Endothelial cell of umbilical vein (primary cell): ENCODE measurements around the gene DNAJB11. TPM values are rescaled to one million over a fixed set of nuclear protein-coding genes. Genes with fewer than 3 reads are reported as not detected.

ENCODE experiments used
- BruUV-seq: library from RNA; stranded (reverse); fragments of 400-500 nt; replicated peaks from 2 replicates; lab custom pipeline; 2021; lab: Mats Ljungman, UMichigan
- CTCF ChIA-PET: fragments of 300-600, 350-600 bp; sonication (Branson Sonifier 250); formaldehyde crosslinking; loops from one replicate; lab custom pipeline; 2021; ENCODE audit warnings: antibody characterized with exemption, inconsistent platforms; lab: Charles Lee
- POLR2A ChIA-PET: fragments of 300-600, 350-600 bp; sonication (Branson Sonifier 250); formaldehyde crosslinking; loops from one replicate; lab custom pipeline; 2021; ENCODE audit warnings: antibody characterized with exemption, inconsistent platforms; lab: Charles Lee
- DNase-seq: peaks from one replicate; pipeline ENCODE4 v3.0.0-alpha.2; 2011; ENCODE audit warnings: low read depth, low spot score
- FAIRE-seq: peaks from 2 replicates; lab custom pipeline; 2011; peaks lifted over from hg19 to GRCh38; lab: Jason Lieb, UNC
- H2AFZ ChIP-seq: 2 replicates; pipeline ENCODE4 v1.6.0; 2012; ENCODE audit warnings: low read depth, low read length, control low read depth, inconsistent platforms
- H3K27ac ChIP-seq: 2 replicates; pipeline ENCODE4 v1.5.1; 2011; ENCODE audit warnings: low read depth, mild to moderate bottlenecking, control low read depth, low read length, moderate library complexity; ENCODE audit not compliant: insufficient read depth
- H3K27me3 ChIP-seq, 2 experiments: 2 replicates each; pipeline versions ENCODE4 v1.6.0 to v1.6.1; 2011; ENCODE audit warnings: low read length in 2 of 2, mixed read lengths in 1 of 2; ENCODE audit not compliant: control insufficient read depth in 2 of 2, insufficient read depth in 2 of 2
- H3K36me3 ChIP-seq, 2 experiments: 2 replicates in 1 of 2; 3 replicates in 1 of 2; pipeline ENCODE4 v1.5.1; 2011; ENCODE audit warnings: low read length in 2 of 2, mild to moderate bottlenecking in 1 of 2, moderate library complexity in 1 of 2; ENCODE audit not compliant: control insufficient read depth in 2 of 2, insufficient read depth in 2 of 2; ENCODE audit errors: extremely low read depth in 1 of 2
- H3K4me1 ChIP-seq: 3 replicates; pipeline ENCODE4 v1.5.1; 2011; ENCODE audit warnings: mild to moderate bottlenecking, low read length; ENCODE audit not compliant: control insufficient read depth, insufficient read depth; ENCODE audit errors: extremely low read depth
- H3K4me2 ChIP-seq: 2 replicates; pipeline ENCODE4 v1.6.1; 2011; ENCODE audit warnings: low read length, control low read depth, mixed read lengths; ENCODE audit not compliant: insufficient read depth
- H3K4me3 ChIP-seq, 3 experiments: fragments of 200-600 bp in 1 of 3; sonication (generic), shearing (Covaris generic) in 1 of 3; replicated peaks in 1 of 3; 2 replicates each; pipeline ENCODE4 v1.5.1; 2011 to 2016; ENCODE audit warnings: control low read depth in 3 of 3, low read length in 3 of 3, mild to moderate bottlenecking in 2 of 3, inconsistent platforms in 1 of 3, low read depth in 1 of 3, moderate library complexity in 1 of 3; ENCODE audit not compliant: insufficient read depth in 1 of 3
- H3K79me2 ChIP-seq: 2 replicates; pipeline ENCODE4 v1.6.0; 2012; ENCODE audit warnings: low read length, inconsistent platforms; ENCODE audit not compliant: control insufficient read depth, insufficient read depth
- H3K9ac ChIP-seq: replicated peaks from 2 replicates; pipeline ENCODE3; 2011; ENCODE audit warnings: low read length, control low read depth; ENCODE audit not compliant: insufficient read depth; ENCODE audit errors: extremely low read depth
- H3K9me1 ChIP-seq: replicated peaks from 3 replicates; pipeline ENCODE4 v1.6.0; 2011; ENCODE audit warnings: mild to moderate bottlenecking, low read length; ENCODE audit not compliant: control insufficient read depth, insufficient read depth; ENCODE audit errors: extremely low read depth
- H3K9me3 ChIP-seq: replicated peaks from 2 replicates; pipeline ENCODE4 v1.5.1; 2012; ENCODE audit warnings: low read length, inconsistent platforms; ENCODE audit not compliant: control insufficient read depth, insufficient read depth
- H4K20me1 ChIP-seq: replicated peaks from 2 replicates; pipeline ENCODE3; 2011; ENCODE audit warnings: mild to moderate bottlenecking, low read length; ENCODE audit not compliant: control insufficient read depth, insufficient read depth; ENCODE audit errors: extremely low read depth
- CTCF ChIP-seq, 2 donors: IDR thresholded peaks; 1 replicate in 1 of 2; 2 replicates in 1 of 2; pipeline ENCODE4 v1.5.1; 2011; ENCODE audit warnings: low read length in 2 of 2, mild to moderate bottlenecking in 2 of 2, moderate library complexity in 2 of 2, control low read depth in 1 of 2, inconsistent platforms in 1 of 2, low read depth in 1 of 2; ENCODE audit not compliant: insufficient read depth in 1 of 2; ENCODE audit errors: extremely low read depth in 1 of 2
- EZH2 ChIP-seq: IDR thresholded peaks from 2 replicates; pipeline ENCODE4 v1.6.1; 2012; ENCODE audit warnings: borderline replicate concordance, low read depth, mild to moderate bottlenecking, moderate library complexity, low read length, inconsistent platforms; ENCODE audit not compliant: severe bottlenecking
- FOS ChIP-seq: IDR thresholded peaks from 2 replicates; pipeline ENCODE4 v1.6.1; 2011; ENCODE audit warnings: mild to moderate bottlenecking, low read length, moderate library complexity, borderline replicate concordance; ENCODE audit not compliant: insufficient read depth
- GATA2 ChIP-seq: IDR thresholded peaks from 2 replicates; pipeline ENCODE4 v1.7.0; 2011; ENCODE audit warnings: low read depth, mild to moderate bottlenecking, moderate library complexity, mixed read lengths, low read length; ENCODE audit not compliant: insufficient read length, insufficient read depth
- JUN ChIP-seq: IDR thresholded peaks from 2 replicates; pipeline ENCODE4 v1.6.1; 2011; ENCODE audit warnings: borderline replicate concordance, low read depth; ENCODE audit not compliant: insufficient read length, insufficient read depth
- MAX ChIP-seq: IDR thresholded peaks from 2 replicates; pipeline ENCODE4 v1.6.1; 2011; ENCODE audit not compliant: insufficient read depth, insufficient read length
- MYC ChIP-seq: IDR thresholded peaks from one replicate; pipeline ENCODE4 v1.6.1; 2011; ENCODE audit warnings: mild to moderate bottlenecking, low read depth, low read length
- POLR2A ChIP-seq: IDR thresholded peaks from 2 replicates; pipeline ENCODE4 v1.6.1; 2012; ENCODE audit warnings: low read depth, mild to moderate bottlenecking, control low read depth, low read length
- POLR2AphosphoS5 ChIP-seq: IDR thresholded peaks from 2 replicates; pipeline ENCODE4 v1.6.1; 2012; ENCODE audit warnings: low read depth, mild to moderate bottlenecking, control low read depth, low read length, moderate library complexity; ENCODE audit not compliant: insufficient read depth
- dilution Hi-C: fragments of 300-500 bp; cut with MboI; formaldehyde crosslinking; loops from one replicate; pipeline ENCODE4 v1.15.0; 2019; ENCODE audit warnings: low sequenced_read_pairs; ENCODE audit not compliant: extremely low pct_ligation_motif_present
- intact Hi-C: fragments of 100-400 bp; cut with micrococcal nuclease; formaldehyde crosslinking; loops from one replicate; pipeline ENCODE4 v1.10.0; 2022
- polyA plus RNA-seq, 4 experiments: library from polyadenylated mRNA; depleted of rRNA in 3 of 4; stranded (reverse) in 3 of 4; unstranded in 1 of 4; fragments of >200 nt; gene quantifications; 2 replicates each; pipeline versions ENCODE4 v1.2.1 to v1.2.3, GENCODE V29; 2011 to 2012; ENCODE audit warnings: missing spikeins in 1 of 4
- total RNA-seq: library from RNA; stranded (reverse); gene quantifications from 2 replicates; pipeline ENCODE4 v1.2.3, GENCODE V29; 2021

The DNAJB11 gene
- total and polyA plus RNA-seq, 2 donors (not counting 3 experiments of a cell fraction or from before 2014, with no cell fraction given), result 39.5 to 87.6 TPM

- Histone ChIP-seq H3K79me2 (no peaks in the 10 kb centered on the region), H3K4me2 (no peak overlapping the region), H3K9ac (no peak overlapping the region), H3K36me3 (no peaks in the 10 kb centered on the region), H3K4me1 (no peaks in the 10 kb centered on the region), H2AFZ (no peak overlapping the region), H3K4me3 (no peak overlapping the region), H3K27ac (no peak overlapping the region), H3K27me3 (no peaks in the 10 kb centered on the region), H3K9me1 (no peaks in the 10 kb centered on the region), H3K9me3 (no peaks in the 10 kb centered on the region), H4K20me1 (no peaks in the 10 kb centered on the region)
- DNase-seq (no peak), FAIRE-seq (no peak)
- TF ChIP-seq MAX, result no peak
- no peak for TF ChIP-seq POLR2A
- no peak for TF ChIP-seq POLR2AphosphoS5
- TF ChIP-seq CTCF (IDR thresholded peaks at IDR 0.05; ENCODE audit: extremely low read depth in 1 of 2, insufficient read depth in 1 of 2, low read depth in 1 of 2, low read length in 2 of 2), result no peak
- TF ChIP-seq EZH2, result no peak
- TF ChIP-seq GATA2, result no peak
- TF ChIP-seq FOS, result no peak
- no peak for TF ChIP-seq MYC
- no peak for TF ChIP-seq JUN
- no TSS peak for BruUV-seq
- intact Hi-C loops (no loop called here), dilution Hi-C loops (no loop called here)
- ChIA-PET POLR2A (no interaction called here), CTCF (interaction anchor here (0.7 to 1.8 kb wide), 3 partner anchors 16 to 25 kb away, joined by 3 to 9 read pairs (median 4); no protein-coding TSS in a partner anchor)
Measured at GRCh38 chr3:186592682-186593081, 22.2 kb downstream of the DNAJB11 start.
